ENCODE data around the gene PIM1. TPM values are rescaled to one million over a fixed set of nuclear protein-coding genes. Genes with fewer than 3 reads are reported as not detected.
"Not testable (repeated sequence)": the region's sequence is repeated elsewhere in the genome, so short reads cannot be mapped to it uniquely, and the experiment has no call there.

The PIM1 gene
- total RNA-seq, 1 donor from 2014 or later, result 182 TPM

GRCh38 chr6:37196451-37196850 lies 26.5 kb downstream of the PIM1 start:
- H3K36me3 Mint-ChIP-seq (ENCODE audit: low read depth); H3K27me3 Mint-ChIP-seq (ENCODE audit: insufficient read depth); H3K9me3 Mint-ChIP-seq; H3K27ac Mint-ChIP-seq; DNase-seq (ENCODE audit: low spot score); H3K4me3 Mint-ChIP-seq; intact Hi-C loops (cut with micrococcal nuclease): not testable (repeated sequence)
- H3K4me1 Mint-ChIP-seq (ENCODE audit: low read depth), result peaks cover 41% of the 10 kb centered on the region

- intact Hi-C loops (cut with micrococcal nuclease), result no loop called here
- Mint-ChIP-seq H3K4me1 (ENCODE audit: low read depth) (peaks cover 37% of the 10 kb centered on the region), H3K36me3 (ENCODE audit: low read depth) (peaks cover 2% of the 10 kb centered on the region), H3K27me3 (ENCODE audit: insufficient read depth) (no peaks in the 10 kb centered on the region), H3K9me3 (no peaks in the 10 kb centered on the region), H3K4me3 (no peak overlapping the region), H3K27ac (no peak overlapping the region)
- DNase-seq (ENCODE audit: low spot score), result no peak
Measured at GRCh38 chr6:37200085-37200484, 30.1 kb downstream of the PIM1 start.

GRCh38 chr6:37201726-37202125 lies 31.8 kb downstream of the PIM1 start:
- Mint-ChIP-seq H3K27ac (no peak overlapping the region), H3K4me1 (ENCODE audit: low read depth) (peaks cover 45% of the 10 kb centered on the region), H3K4me3 (no peak overlapping the region), H3K27me3 (ENCODE audit: insufficient read depth) (no peaks in the 10 kb centered on the region), H3K9me3 (no peaks in the 10 kb centered on the region), H3K36me3 (ENCODE audit: low read depth) (peaks cover 2% of the 10 kb centered on the region)
- intact Hi-C loops (cut with micrococcal nuclease), result no loop called here
- DNase-seq (ENCODE audit: low spot score), result no peak

- DNase-seq (ENCODE audit: low spot score), result no peak
- H3K27me3 Mint-ChIP-seq (ENCODE audit: insufficient read depth), result no peaks in the 10 kb centered on the region
- peaks cover 56% of the 10 kb centered on the region for H3K4me1 Mint-ChIP-seq (ENCODE audit: low read depth)
- intact Hi-C loops (cut with micrococcal nuclease), result no loop called here
- no peaks in the 10 kb centered on the region for H3K9me3 Mint-ChIP-seq
- H3K4me3 Mint-ChIP-seq, result peak overlapping the region; percentile 15
- peak overlapping the region; percentile 65 for H3K27ac Mint-ChIP-seq
- H3K36me3 Mint-ChIP-seq (ENCODE audit: low read depth), result peaks cover 2% of the 10 kb centered on the region
Measured at GRCh38 chr6:37202788-37203491, 33.0 kb downstream of the PIM1 start.

GRCh38 chr6:37204014-37204751 lies 34.2 kb downstream of the PIM1 start:
- Mint-ChIP-seq H3K36me3 (ENCODE audit: low read depth) (peaks cover 5% of the 10 kb centered on the region), H3K4me1 (ENCODE audit: low read depth) (peaks cover 63% of the 10 kb centered on the region), H3K27ac (peak overlapping the region; percentile 24), H3K27me3 (ENCODE audit: insufficient read depth) (no peaks in the 10 kb centered on the region), H3K4me3 (no peak overlapping the region), H3K9me3 (no peaks in the 10 kb centered on the region)
- intact Hi-C loops (cut with micrococcal nuclease), result loop anchor here (2.0 kb wide), 1 partner anchor 13 kb away; no protein-coding TSS in a partner anchor
- no peak for DNase-seq (ENCODE audit: low spot score)

GRCh38 chr6:37205175-37205996 lies 35.4 kb downstream of the PIM1 start:
- DNase-seq (ENCODE audit: low spot score), result no peak
- peaks cover 71% of the 10 kb centered on the region for H3K4me1 Mint-ChIP-seq (ENCODE audit: low read depth)

GRCh38 chr6:37205997-37206340 lies 36.0 kb downstream of the PIM1 start:
- Mint-ChIP-seq H3K4me1 (ENCODE audit: low read depth) (peaks cover 70% of the 10 kb centered on the region), H3K36me3 (ENCODE audit: low read depth) (peaks cover 5% of the 10 kb centered on the region), H3K9me3 (no peaks in the 10 kb centered on the region), H3K27ac (peak overlapping the region; percentile 86), H3K27me3 (ENCODE audit: insufficient read depth) (no peaks in the 10 kb centered on the region), H3K4me3 (peak overlapping the region; percentile 7)
- no peak for DNase-seq (ENCODE audit: low spot score)
- intact Hi-C loops (cut with micrococcal nuclease), result loop anchor here (1.0 to 5.0 kb wide), 4 partner anchors 12 to 449 kb away; no protein-coding TSS in a partner anchor

More at GRCh38 chr6:37205175-37205996, 35.4 kb downstream of the PIM1 start:
- H3K36me3 Mint-ChIP-seq (ENCODE audit: low read depth), result peaks cover 5% of the 10 kb centered on the region
- no peaks in the 10 kb centered on the region for H3K27me3 Mint-ChIP-seq (ENCODE audit: insufficient read depth)
- H3K4me3 Mint-ChIP-seq, result peak overlapping the region; percentile 7
- H3K27ac Mint-ChIP-seq, result peak overlapping the region; percentile 86
- no peaks in the 10 kb centered on the region for H3K9me3 Mint-ChIP-seq
- intact Hi-C loops (cut with micrococcal nuclease), result loop anchor here (1.0 to 5.0 kb wide), 4 partner anchors 11 to 448 kb away; no protein-coding TSS in a partner anchor

GRCh38 chr6:37206622-37207021 lies 36.7 kb downstream of the PIM1 start:
- peaks cover 70% of the 10 kb centered on the region for H3K4me1 Mint-ChIP-seq (ENCODE audit: low read depth)
- no peak for DNase-seq (ENCODE audit: low spot score)
- intact Hi-C loops (cut with micrococcal nuclease), result loop anchor here (5.0 kb wide), 1 partner anchor 449 kb away; no protein-coding TSS in a partner anchor

GRCh38 chr6:37207903-37208456 lies 38.0 kb downstream of the PIM1 start:
- H3K4me1 Mint-ChIP-seq (ENCODE audit: low read depth), result peaks cover 61% of the 10 kb centered on the region
- H3K36me3 Mint-ChIP-seq (ENCODE audit: low read depth), result peaks cover 5% of the 10 kb centered on the region
- DNase-seq (ENCODE audit: low spot score), result peak; percentile 83
- intact Hi-C loops (cut with micrococcal nuclease), result loop anchor here (2.0 to 5.0 kb wide), 2 partner anchors 179 to 451 kb away; no protein-coding TSS in a partner anchor
- H3K27me3 Mint-ChIP-seq (ENCODE audit: insufficient read depth), result no peaks in the 10 kb centered on the region
- peak overlapping the region; percentile 37 for H3K4me3 Mint-ChIP-seq
- no peaks in the 10 kb centered on the region for H3K9me3 Mint-ChIP-seq
- H3K27ac Mint-ChIP-seq, result peak overlapping the region; percentile 86

More at GRCh38 chr6:37206622-37207021, 36.7 kb downstream of the PIM1 start:
- Mint-ChIP-seq H3K27ac (peak overlapping the region; percentile 19), H3K4me3 (no peak overlapping the region), H3K9me3 (no peaks in the 10 kb centered on the region), H3K36me3 (ENCODE audit: low read depth) (peaks cover 5% of the 10 kb centered on the region), H3K27me3 (ENCODE audit: insufficient read depth) (no peaks in the 10 kb centered on the region)

- Mint-ChIP-seq H3K9me3 (no peaks in the 10 kb centered on the region), H3K27ac (peak overlapping the region; percentile 93), H3K36me3 (ENCODE audit: low read depth) (peaks cover 5% of the 10 kb centered on the region), H3K27me3 (ENCODE audit: insufficient read depth) (no peaks in the 10 kb centered on the region), H3K4me3 (no peak overlapping the region), H3K4me1 (ENCODE audit: low read depth) (peaks cover 53% of the 10 kb centered on the region)
- intact Hi-C loops (cut with micrococcal nuclease), result loop anchor here (2.0 to 5.0 kb wide), 2 partner anchors 180 to 451 kb away; no protein-coding TSS in a partner anchor
- no peak for DNase-seq (ENCODE audit: low spot score)
Measured at GRCh38 chr6:37208793-37209192, 38.8 kb downstream of the PIM1 start.

- DNase-seq (ENCODE audit: low spot score), result peak; percentile 57
Measured at GRCh38 chr6:37209461-37210205, 39.7 kb downstream of the PIM1 start.

More at GRCh38 chr6:37209461-37210205, 39.7 kb downstream of the PIM1 start:
- H3K9me3 Mint-ChIP-seq, result no peaks in the 10 kb centered on the region
- peaks cover 8% of the 10 kb centered on the region for H3K36me3 Mint-ChIP-seq (ENCODE audit: low read depth)
- peak overlapping the region; percentile 71 for H3K4me3 Mint-ChIP-seq
- H3K27me3 Mint-ChIP-seq (ENCODE audit: insufficient read depth), result no peaks in the 10 kb centered on the region
- intact Hi-C loops (cut with micrococcal nuclease), result loop anchor here (1.0 to 5.0 kb wide), 11 partner anchors 37 to 452 kb away; partner anchors contain the start of gene C6orf89
- peak overlapping the region; percentile 93 for H3K27ac Mint-ChIP-seq
- H3K4me1 Mint-ChIP-seq (ENCODE audit: low read depth), result peaks cover 51% of the 10 kb centered on the region
